Measurements from ENCODE around the gene NUBPL.
"Not testable (repeated sequence)": the region's sequence is repeated elsewhere in the genome, so short reads cannot be mapped to it uniquely, and the experiment has no call there.

Gene NUBPL

DNA sequence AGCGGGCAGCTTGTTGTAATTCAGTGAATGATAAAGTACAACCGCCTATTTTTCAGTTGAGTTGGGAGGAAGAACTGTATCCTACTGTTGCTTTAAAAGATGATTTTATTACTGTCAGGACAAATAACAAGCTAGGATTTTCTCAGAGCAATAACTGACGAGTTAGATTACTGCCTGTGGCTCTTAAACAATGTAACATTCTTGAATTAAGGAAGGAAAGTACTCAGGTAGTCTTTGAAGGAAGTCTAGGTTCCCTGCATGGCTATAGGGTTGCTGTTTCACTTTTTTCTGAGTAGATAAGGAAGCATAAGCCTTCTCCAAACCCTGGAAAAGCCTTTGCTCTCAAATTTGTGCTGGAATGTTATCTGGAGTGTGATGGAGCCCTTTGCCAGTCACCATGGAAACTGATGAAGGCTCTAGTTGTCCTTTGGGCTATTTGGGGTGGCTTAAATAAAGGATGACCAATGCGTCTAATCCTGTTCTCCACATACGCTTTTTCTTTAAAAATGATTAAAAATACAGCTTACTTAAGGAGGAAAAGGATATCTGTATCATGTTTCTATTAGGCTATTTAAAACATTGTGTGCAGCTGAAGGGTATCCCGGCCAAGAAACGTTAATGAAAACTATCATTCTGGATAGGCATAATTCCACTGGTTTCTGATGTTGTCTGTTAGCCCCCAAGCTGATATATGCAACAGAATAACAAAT, 17.7 kb downstream of the NUBPL start:
- DNase-seq: no peak

DNA sequence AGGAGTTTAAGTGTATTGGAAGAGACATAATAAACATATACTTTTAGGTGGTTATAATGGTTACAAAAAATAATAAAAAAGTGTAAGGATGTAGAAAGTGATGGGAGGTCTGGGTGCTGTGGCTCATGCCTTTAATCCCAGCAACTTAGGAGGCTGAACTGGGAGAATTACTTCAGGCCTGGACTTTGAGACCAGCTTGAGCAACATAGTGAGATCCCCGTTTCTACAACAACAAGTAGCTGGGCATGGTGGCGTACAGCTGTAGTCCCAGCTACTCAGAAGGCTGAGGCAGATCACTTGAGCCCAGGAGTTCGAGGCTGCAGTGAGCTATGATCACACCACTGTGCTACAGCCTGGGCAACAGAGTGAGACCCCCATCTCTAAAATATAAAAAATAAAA, 19.0 kb downstream of the NUBPL start:
- no peak for DNase-seq

DNA sequence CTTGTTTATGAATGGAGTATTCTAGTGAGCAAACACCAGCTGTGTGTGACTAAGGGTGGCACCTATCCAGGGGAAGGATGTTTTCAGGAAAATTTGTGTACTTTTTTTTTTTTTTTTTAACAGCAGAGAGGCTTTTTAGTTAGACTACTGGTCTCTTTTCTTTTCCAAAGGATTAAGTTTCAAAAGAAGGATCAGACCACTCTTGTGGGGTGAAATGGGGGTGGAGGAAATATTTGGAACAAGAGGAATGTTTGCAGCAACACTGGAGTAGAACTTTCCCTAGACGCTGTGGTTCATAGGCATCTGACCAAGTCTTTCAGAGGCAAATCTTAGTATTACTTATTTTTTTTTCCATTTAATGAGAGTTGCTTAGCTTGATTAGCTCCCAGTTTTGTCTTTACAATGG, 21.1 kb downstream of the NUBPL start:
- DNase-seq: no peak

DNA sequence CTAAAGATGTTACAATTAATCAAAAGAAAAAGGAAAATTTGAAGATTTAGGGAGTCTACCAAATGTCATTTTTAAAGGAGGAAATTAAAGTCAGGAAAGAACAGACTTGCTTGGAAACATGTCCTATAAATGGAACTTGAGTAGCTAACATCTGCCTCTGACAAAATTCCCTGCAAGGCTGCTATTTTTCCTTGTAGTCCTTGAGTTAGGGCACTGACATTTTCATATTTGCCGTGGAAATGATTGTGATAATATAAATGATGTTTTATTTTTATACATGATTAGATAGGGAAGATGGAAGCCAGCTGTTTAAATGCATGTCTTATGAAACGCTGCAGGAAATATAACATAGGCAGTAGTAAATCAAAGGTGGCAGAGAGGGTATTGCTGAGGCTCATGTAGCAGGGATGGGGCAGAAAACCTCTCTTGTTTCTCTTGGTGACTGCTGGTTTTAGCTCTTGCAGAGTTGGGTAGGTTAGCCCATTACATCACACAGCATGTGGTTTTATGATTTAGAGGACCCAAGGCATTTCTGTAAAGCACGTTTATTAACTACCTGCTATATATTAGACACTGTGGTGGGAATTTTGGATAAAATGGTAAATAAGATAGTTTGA, 21.7 kb downstream of the NUBPL start:
- no peak for DNase-seq

DNA sequence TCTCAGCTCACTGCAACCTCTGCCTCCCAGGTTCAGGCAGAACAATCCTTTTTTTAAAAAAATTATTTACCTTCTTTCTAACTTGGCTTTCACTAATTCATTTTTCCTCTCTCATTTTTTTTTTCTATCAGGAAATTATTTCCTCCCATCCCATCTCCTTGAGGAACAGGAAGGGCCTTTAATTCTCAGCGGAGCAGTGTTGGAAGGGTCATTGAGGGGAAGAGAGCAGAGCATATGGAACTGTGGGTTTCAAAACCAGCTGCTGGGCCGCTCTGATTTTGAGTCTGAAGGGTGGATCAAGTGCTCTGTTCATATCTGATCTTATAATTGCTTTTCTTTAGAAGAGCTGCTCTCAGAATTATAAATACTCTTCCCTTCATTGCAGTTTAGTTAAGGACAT, 29.0 kb downstream of the NUBPL start:
- DNase-seq: no peak

DNA sequence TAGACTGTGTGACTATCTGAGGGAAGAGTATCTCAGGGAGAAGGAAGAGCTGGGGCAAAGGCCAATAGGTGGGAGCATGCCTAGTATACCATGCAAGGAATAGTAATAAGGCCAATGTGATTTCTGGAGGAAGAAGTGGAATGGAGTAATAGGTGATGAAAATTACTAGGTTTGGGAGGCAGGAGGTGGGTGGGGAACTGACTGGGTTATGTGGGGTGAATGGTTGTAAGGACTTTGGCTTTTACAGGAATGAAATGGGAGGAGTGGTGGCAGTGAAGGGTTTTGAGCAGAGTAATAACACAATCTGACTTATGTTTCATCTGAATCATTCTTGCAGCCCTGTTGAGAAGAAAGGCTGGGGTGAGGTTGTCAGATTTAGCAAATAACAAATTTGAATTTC, 30.9 kb downstream of the NUBPL start:
- DNase-seq: no peak

DNA sequence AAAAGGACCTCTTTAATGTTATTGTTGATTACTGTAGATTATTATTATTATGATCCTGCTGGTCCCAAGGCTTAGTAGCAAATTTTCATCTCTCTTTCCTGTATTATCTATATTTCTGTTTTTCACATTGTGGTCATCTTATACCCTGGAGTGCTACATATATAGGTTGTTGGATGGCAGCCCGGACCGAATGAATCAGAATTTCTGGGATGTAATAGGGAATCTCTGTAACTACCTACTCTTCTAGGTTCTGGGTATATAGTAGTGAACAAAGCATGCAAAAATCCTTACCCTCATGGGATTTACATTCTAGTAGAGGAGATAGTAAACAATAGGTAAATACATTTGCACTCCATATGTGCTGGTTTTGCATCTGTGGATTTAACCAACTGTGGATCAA, 31.4 kb downstream of the NUBPL start:
- no peak for DNase-seq

DNA sequence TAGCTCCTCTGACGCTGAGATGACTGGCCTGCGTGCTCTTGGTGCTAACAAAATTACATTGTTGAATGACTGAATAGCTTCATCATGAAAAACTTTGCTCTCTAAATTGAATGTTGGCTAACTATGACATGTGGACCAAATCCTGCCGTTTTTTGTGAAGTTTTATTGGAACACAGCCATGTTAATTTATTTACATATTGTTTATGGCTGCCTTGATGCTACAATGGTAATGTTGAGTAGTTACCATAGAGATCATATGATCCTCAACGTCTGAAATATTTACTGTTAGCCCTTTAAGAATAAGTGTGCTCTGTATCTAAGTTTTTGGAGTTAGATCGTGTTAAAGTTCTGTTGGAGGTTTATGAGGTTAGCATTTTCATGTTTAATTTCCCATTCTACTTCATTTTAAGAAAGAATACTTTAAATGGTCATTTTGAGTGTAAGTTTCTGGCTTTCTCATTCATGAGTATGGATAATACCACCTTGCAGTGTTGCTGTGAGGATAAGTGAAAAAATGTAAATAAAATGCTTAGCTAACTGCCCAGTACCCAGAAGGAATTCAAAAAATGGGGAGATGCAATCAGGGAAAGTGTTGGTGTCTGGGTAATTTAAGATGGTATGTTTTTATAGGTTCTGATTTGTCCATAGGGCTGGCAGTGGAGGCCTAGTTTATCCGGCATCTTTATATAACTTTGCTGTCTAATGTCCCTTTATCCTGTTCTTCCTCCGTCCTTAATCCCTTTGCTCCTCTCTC, 35.3 kb downstream of the NUBPL start:
- DNase-seq: no peak

DNA sequence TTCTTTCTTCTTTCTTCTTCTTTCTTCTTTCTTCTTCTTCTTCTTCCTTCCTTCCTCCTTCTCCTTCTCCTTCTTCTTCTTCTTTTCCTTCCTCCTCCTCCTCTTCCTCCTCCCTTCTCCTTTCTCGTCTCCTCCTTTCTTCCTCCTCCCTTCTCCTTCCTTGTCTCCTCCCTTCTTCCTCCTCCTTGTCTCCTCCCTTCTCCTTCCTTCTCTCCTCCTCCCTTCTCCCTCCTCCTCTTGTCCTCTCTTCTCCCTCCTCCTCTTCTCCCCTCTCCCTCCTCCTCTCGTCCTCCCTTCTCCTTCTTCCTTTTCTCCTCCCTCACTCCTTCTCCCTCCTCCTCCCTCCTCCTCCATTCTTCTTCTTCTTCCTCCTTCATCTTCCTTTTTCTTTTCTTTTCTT, 44.5 kb downstream of the NUBPL start:
- DNase-seq: no peak

DNA sequence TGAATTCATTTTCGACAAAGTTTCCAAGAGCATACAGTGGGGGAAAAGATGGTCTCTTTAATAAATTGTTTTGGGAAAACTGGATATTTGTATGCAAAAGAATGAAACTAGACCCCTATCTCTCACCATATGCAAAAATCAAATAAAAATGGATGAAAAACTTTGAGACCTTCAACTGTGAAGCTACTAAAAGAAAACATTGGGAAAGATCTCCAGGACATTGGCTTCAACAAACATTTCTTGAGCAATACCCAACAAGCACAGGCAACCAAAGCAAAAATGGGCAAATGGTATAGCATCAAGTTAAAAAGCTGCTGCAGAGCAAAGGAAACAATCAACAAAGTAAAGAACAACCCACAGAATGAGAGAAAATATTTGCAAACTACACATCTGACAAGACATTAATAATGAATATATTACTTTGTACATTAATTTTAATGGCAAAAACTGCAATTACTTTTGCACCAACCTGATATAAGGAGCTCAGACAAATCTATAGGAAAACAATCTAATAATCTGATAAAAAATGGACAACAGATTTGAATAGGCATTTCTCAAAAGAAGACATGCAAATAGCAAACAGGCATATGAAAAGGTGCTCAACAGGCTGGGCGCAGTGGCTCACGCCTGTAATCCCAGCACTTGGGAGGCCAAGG, 50.7 kb downstream of the NUBPL start:
- no peak for DNase-seq

DNA sequence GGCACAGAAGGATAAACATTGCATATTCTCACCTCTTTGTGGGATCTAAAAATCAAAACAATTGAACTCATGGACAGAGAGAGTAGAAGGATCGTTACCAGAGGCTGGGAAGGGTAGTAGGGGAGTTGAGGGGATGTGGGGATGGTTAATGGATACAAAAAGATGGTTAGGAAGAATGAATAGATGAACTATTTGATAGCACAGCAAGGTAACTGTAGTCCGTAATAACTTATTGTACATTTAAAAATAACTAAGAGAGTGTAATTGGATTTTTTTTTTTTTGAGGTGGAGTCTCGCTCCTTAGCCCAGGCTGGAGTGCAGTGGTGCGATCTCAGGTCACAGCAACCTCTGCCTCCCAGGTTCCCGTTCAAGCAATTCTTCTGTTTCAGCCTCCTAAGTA, 52.0 kb downstream of the NUBPL start:
- DNase-seq: no peak

DNA sequence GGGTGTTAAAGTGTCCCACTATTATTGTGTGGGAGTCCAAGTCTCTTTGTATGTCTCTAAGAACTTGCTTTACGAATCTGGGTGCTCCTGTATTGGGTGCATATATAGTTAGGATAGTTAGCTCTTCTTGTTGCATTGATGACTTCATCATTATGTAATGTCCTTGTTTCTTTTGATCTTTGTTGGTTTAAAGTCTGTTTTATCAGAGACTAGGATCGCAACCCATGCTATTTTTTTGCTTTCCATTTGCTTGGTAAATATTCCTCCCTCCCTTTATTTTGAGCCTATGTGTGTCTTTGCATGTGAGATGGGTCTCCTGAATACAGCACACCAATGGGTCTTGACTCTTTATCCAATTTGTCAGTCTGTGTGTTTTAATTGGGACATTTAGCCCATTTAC, 57.7 kb downstream of the NUBPL start:
- not testable (repeated sequence) for DNase-seq

DNA sequence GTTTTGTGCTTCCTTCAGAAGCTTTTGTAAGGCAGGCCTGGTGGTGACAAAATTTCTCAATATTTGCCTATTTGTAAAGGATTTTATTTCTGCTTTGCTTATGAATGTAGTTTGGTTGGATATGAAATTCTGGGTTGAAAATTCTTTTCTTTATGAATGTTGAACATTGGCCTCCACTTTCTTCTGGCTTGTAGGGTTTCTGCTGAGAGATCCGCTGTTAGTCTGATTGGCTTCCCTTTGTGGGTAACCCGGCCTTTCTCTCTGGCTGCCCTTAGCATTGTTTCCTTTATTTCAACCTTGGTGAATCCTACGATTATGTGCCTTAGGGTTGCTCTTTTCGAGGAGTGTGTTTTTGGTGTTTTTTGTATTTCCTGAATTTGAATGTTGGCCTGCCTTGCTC, 58.2 kb downstream of the NUBPL start:
- no peak for DNase-seq

DNA sequence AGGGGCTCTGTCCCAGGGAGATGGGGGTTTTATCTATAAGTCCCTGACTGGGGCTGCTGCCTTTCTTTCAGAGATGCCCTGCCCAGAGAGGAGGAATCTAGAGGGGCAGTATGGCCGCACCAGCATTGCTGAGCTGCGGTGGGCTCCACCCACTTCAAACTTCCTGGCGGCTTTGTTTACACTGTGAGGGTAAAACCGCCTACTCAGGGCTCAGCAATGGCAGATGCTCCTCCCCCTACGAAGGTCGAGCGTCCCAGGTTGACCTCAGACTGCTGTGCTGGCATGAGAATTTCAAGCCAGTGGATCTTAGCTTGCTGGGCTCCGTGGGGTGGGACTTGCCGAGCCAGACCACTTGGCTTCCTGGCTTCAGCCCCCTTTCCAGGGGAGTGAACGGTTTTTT, 59.7 kb downstream of the NUBPL start:
- not testable (repeated sequence) for DNase-seq

DNA sequence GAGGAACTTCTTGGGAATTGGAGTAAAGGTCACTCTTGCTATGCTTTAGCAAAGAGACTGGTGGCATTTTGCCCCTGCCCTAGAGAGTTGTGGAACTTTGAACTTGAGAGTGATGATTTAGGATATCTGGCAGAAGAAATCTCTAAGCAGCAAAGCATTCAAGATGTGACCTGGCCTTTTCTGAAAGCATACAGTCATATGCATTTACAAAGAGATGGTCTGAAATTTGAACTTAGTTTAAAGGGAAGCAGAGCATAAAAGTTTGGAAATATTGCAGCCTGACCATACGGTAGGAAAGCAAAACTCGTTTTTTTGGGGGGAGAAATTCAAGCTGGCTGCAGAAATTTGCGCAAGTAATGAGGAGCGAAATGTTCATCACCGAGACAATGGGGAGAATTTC, 60.9 kb downstream of the NUBPL start:
- no peak for DNase-seq

DNA sequence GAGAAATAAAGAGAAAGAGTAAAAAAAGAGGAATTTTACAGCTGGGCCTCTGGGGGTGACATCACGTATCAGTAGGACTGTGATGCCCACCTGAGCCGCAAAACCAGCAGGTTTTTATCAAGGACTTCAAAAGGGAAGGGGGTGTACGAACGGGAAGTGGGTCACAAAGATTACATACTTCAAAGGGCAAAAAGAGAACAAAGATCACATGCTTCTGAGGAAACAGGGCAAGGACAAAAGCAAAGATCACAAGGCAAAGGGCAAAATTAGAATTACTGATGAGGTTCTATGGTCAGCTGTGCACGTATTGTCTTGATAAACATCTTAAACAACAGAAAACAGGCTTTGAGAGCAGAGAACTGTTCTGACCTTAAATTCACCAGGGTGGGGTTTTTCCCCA, 91.7 kb downstream of the NUBPL start:
- DNase-seq: not testable (repeated sequence)

DNA sequence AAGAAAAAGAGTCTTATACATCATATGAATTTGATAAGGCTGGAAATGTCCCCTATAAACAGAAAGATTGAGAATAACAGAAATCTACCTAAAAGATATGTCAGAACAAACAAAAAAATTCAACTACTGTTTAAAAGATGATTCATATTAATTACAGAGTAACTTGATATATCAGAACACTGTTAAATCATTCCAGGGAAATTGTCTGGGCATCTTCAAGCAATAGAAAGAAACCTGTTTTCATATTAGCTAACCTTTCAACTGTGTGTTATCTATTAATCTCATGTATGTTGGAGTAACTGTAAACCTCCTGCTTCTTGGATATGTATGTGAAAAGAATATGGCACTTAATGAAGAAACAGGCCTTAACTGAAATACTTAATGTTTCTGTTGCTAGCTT, 96.7 kb downstream of the NUBPL start:
- DNase-seq: no peak

DNA sequence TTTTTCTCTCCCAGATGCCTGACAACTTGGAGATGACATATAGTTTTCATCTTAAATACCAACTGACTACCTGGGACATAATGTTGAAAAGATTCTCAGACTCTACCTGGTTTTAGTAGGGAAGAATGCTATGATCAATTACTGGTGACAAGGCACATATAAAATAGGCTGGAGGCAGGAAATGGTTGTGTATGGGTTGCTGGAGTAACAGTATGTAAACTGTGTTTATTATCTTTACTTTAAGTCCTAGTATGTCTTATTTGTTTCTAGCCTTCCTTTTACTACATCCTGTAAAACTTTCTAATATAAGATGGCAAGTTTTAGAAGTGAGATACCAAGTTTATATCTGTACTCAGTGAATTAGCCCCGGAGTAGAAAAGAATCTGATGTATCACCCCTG, 98.1 kb downstream of the NUBPL start:
- DNase-seq: no peak

DNA sequence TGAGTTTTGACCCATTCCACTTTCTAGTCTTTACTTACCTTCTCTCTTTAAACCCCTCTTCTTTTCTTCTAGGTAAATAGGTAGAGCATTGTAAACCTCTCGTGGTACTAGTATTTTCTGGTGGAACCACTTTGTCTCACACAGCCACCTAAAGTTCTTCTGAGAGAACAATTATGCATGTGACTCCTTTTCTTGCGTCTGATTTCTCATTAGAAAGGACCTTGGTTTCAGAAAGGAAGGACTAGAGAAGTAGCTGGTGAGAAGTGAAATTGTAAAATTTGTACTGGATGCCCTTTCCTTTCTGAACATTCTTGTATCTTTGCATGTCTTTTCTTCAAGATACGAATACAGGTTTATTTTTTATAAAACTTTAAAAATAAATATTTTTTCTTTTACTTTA, 99.0 kb downstream of the NUBPL start:
- no peak for DNase-seq

DNA sequence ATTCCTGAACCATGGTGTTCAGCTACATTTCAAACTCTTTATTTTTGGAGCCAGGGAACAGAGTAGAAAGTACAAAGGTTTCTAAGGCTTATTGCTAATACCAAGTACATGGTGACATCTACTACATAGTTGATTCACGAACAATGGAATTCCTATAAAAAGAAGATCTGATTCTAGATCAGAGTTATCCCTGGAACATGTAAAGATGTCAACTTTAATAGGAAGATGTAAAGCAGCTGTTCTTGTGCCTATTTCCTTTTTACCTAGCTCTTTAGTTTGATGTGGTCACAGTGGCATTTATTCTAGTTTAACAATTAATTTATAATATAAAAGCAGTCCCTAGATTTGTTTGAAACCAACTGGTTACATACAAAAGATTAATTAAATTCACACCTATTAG, 99.5 kb downstream of the NUBPL start:
- no peak for DNase-seq

DNA sequence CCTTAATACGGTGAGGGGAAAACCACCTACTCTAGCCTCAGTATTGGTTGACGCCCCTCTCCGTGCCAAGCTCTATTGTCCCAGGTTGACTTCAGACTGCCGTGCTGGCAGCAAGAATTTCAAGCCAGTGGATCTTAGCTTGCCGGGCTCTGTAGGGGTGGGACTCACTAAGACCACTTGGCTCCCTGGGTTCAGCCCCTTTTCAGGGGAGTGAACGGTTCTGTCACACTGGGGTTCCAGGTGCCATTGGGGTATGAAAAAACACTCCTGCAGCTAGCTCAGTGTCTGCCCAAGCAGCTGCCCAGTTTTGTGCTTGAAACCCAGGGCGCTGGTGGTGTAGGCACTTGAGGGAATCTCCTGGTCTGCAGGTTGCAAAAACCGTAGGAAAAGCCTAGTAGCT, 107.1 kb downstream of the NUBPL start:
- DNase-seq: no peak

DNA sequence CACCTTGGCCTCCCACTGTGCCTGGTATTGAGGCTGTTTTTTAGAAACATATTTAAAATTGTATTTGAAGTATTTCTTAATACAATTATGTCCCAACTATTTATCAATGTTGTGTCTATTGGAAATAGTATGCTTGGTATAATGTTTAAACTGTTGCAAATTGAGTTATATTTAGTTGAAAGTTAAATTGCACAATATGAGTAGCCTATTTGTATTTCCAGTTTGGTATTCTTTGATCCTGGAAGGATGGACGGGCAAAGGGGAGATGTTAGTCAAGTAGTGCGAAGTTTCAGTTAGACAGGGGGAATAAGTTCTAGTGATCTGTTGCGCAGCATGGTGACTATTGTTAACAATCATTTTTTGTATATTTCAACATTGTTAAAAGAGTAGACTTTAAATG, 111.5 kb downstream of the NUBPL start:
- DNase-seq: no peak

DNA sequence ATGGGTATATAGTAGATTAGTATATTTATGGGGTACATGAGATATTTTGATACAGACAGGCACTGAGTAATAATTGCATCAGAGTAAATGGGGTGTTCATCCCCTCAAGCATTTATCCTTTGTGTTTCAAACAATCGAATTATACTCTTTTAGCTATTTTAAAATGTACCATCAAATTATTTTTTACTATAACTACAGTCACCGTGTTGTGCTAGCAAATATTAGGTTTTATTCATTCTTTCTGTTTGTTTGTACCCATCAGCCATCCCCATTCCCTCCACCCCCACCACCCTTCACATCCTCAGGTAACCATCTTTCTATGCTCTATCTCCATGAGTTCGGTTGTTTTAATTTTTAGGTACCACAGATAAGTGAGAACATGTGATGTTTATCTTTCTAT, 115.8 kb downstream of the NUBPL start:
- no peak for DNase-seq

DNA sequence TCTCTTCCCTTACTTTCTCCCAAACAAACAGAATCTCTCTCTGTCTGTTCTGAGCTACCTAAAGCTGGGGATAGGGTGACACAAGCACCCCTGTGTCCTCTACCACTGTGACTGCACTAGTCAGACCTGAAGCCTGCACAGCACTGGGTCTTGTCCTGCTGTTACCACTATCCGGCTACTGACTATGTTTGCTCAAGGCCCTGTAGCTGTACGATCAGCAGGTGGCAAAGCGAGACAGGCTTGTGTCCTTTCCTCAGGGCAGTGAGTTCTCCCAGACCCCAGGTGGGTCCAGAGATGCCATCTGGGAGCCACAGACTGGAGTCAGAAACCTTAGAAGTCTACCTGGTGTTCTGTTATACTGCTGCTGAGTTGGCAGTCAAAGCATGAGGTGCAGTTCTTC, 116.4 kb downstream of the NUBPL start:
- DNase-seq: no peak

All from activated T-cell treated with anti-CD3 and anti-CD28 coated beads for 4 hours (primary cell).